NCI-H82 treated with DMSO at 0.1 percent for 48 hours (cell line): ENCODE data around the gene CEP85.
A peak's percentile ranks its signal among the peaks of the same experiment; 100 is the strongest.

Source experiments
- DNase-seq: peaks from one replicate; lab custom pipeline; 2025; ENCODE audit not compliant: unreplicated experiment; lab: John Stamatoyannopoulos, UW

CEP85 gene

GRCh38 chr1:26278303-26278702 is 44.3 kb downstream of the CEP85 start:
- DNase-seq = no peak

GRCh38 chr1:26278724-26279455 is 44.9 kb downstream of the CEP85 start:
- DNase-seq = peak; percentile 77

- peak; percentile 68 for DNase-seq
These were observed 45.7 kb downstream of the CEP85 start, which contains the start of gene SH3BGRL3 for GRCh38 chr1:26279456-26280332. Gene SH3BGRL3, plus strand, starts transcription at chr1:26280086. Its CDS starts 70 bp downstream, at chr1:26280156.

GRCh38 chr1:26280333-26281042 is 46.5 kb downstream of the CEP85 start:
- DNase-seq = peak; percentile 35

- DNase-seq = no peak
These were observed 47.3 kb downstream of the CEP85 start for GRCh38 chr1:26281091-26281958.

- DNase-seq = no peak
These were observed 48.0 kb downstream of the CEP85 start for GRCh38 chr1:26281971-26282370.

- no peak for DNase-seq
These were observed 48.5 kb downstream of the CEP85 start for GRCh38 chr1:26282401-26282918.

GRCh38 chr1:26283279-26283853 is 49.4 kb downstream of the CEP85 start:
- DNase-seq = no peak

- no peak for DNase-seq
These were observed 50.0 kb downstream of the CEP85 start for GRCh38 chr1:26283871-26284596.

GRCh38 chr1:26284597-26285347 is 50.8 kb downstream of the CEP85 start:
- DNase-seq = peak; percentile 20

GRCh38 chr1:26285366-26286063 is 51.5 kb downstream of the CEP85 start:
- DNase-seq = no peak

- DNase-seq = no peak
These were observed 52.0 kb downstream of the CEP85 start for GRCh38 chr1:26286064-26286416.

- DNase-seq = no peak
These were observed 53.2 kb downstream of the CEP85 start for GRCh38 chr1:26287033-26287711.

GRCh38 chr1:26287811-26288210 is 53.8 kb downstream of the CEP85 start:
- no peak for DNase-seq

GRCh38 chr1:26288311-26288941 is 54.4 kb downstream of the CEP85 start:
- no peak for DNase-seq

- DNase-seq = no peak
These were observed 55.4 kb downstream of the CEP85 start for GRCh38 chr1:26289158-26290059.
